ENCODE results near the gene MYO16.

GRCh38 chr13:109182777-109183465 lies 553.5 kb downstream of the MYO16 start:
- no peak for TF ChIP-seq CTCF (IDR thresholded peaks at IDR 0.05)
- no peak for TF ChIP-seq POLR2A (IDR thresholded peaks at IDR 0.05; ENCODE audit: low read length)
- no peak for TF ChIP-seq HOXB5 (CRISPR knock-in tag; IDR thresholded peaks at IDR 0.05)
- no peak for TF ChIP-seq EP300 (IDR thresholded peaks at IDR 0.05)
- TF ChIP-seq HMGXB4 (CRISPR knock-in tag; IDR thresholded peaks at IDR 0.05; ENCODE audit: borderline replicate concordance): no peak
- no peak for TF ChIP-seq ZFP36 (IDR thresholded peaks at IDR 0.05; ENCODE audit: borderline replicate concordance, partially characterized antibody)
- no peak for TF ChIP-seq RARB (CRISPR knock-in tag; IDR thresholded peaks at IDR 0.05)
- TF ChIP-seq USF2 (IDR thresholded peaks at IDR 0.05): no peak
- TF ChIP-seq BCL3 (IDR thresholded peaks at IDR 0.05): no peak
- no peak for TF ChIP-seq HDAC2 (IDR thresholded peaks at IDR 0.05)
- no peak for TF ChIP-seq SMC3 (IDR thresholded peaks at IDR 0.05)
- no peak for TF ChIP-seq CHD4 (IDR thresholded peaks at IDR 0.05; ENCODE audit: borderline replicate concordance)
- TF ChIP-seq KDM1A (IDR thresholded peaks at IDR 0.05; ENCODE audit: low read depth): no peak
